Subcutaneous adipose tissue (tissue), 4 donors: ENCODE data around the gene TENT4A. TPM values are rescaled to one million over a fixed set of nuclear protein-coding genes. Genes with fewer than 3 reads are reported as not detected.

Experiments used
- total RNA-seq, 4 donors: library from RNA; depleted of rRNA; stranded (reverse); fragments of >200 nt; gene quantifications; one replicate each; pipeline ENCODE4 v1.1.0, GENCODE V29; 2016
- TF ChIP-seq, protein P1 (sequence below): fragments of 450-650 bp; IDR thresholded peaks from one replicate; pipeline ENCODE4 v1.5.1; 2016; ENCODE audit warnings: low read depth, mild to moderate bottlenecking, control low read depth, antibody characterized with exemption, moderate library complexity

The TENT4A gene
- total RNA-seq, 4 donors from 2014 or later = 25.3 to 44.6 (median 29.4) TPM

DNA sequence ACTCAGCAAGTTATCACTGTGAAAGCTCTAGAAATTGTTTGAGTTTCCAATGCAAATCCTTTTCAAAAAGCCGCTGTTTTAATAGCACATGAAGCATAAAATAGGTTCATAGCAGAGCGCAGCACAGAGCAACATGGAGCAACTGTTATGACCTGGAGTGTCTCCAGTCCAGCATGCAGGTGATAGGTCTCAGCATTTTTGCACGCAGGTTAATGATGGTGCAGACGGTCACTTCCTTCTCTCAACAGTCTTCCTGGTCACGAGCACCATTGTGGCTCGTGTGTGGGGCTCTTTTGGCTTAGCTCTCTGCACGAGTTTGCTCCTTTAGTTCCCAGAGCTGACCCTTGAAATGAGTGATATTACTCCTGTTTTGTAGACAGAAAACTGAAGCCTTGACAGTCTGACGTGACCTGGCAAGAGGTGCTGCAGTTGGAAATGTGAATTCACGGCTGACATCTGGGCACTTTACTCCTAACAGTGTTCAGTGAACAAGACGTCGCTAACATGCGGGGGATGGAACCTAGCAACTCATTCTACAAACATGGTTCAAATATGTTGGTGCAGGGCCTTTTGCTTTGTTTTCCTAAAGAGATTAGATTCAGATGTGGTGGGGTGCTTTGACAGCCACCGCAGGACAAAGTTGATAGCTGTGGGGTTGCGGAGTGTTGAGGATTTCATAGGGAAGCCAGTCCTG is 10.0 kb downstream of the TENT4A start:
- TF ChIP-seq, protein P1, sequence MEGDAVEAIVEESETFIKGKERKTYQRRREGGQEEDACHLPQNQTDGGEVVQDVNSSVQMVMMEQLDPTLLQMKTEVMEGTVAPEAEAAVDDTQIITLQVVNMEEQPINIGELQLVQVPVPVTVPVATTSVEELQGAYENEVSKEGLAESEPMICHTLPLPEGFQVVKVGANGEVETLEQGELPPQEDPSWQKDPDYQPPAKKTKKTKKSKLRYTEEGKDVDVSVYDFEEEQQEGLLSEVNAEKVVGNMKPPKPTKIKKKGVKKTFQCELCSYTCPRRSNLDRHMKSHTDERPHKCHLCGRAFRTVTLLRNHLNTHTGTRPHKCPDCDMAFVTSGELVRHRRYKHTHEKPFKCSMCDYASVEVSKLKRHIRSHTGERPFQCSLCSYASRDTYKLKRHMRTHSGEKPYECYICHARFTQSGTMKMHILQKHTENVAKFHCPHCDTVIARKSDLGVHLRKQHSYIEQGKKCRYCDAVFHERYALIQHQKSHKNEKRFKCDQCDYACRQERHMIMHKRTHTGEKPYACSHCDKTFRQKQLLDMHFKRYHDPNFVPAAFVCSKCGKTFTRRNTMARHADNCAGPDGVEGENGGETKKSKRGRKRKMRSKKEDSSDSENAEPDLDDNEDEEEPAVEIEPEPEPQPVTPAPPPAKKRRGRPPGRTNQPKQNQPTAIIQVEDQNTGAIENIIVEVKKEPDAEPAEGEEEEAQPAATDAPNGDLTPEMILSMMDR = no peak

GRCh38 chr5:6723816-6724300 is 10.6 kb downstream of the TENT4A start:
- TF ChIP-seq, protein P1 = no peak

DNA sequence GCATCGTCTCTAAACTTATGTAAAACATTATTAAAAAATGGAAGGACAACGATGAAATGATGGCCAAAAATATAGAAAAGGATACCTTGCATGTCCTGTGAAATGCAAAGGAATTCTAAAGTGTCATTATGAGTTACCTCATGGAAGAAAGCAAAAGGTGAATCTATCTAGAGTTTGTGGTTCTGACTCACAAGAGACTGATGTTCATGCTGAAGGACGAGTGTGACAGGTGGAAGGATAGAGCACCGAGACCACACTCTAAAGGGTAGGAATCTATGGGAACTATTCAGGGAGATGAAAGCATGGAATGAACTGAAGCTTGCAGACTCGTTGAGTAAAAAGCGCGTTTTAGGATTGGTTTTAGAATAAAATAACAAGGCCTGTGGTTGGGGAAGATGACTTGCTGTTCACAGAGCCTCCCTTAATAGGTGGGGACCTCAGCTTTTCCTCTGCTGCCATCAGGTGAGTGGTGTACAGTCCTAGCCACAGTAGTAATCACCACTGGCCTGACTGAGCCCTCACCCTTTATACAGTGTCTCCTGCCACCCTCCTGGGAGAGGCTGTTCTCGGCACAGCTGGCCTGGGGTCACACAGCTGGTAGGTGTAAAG is 11.2 kb downstream of the TENT4A start:
- TF ChIP-seq, protein P1 = no peak

- TF ChIP-seq, protein P1 = no peak
Measured at GRCh38 chr5:6725421-6725820, 12.2 kb downstream of the TENT4A start.

DNA sequence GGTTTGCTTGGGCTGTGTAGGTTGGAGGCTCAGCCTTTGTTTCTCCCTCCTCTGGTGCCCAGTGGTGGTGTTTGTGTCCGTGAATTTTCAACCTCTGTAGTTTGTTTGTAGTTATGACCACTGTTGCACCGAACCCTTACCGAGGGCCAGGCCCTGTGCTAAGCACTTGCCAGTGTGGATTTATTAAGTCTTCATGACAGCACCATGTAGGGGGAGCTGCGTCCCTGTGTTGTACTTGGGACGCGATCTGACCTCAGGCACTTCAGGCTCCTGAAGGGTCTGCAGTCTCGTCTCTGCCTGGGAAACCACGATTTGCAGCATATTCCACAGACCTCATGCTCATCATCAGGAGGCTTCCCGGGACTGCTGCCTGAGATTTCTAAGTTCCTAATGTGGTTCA is 12.8 kb downstream of the TENT4A start:
- TF ChIP-seq, protein P1 = no peak

DNA sequence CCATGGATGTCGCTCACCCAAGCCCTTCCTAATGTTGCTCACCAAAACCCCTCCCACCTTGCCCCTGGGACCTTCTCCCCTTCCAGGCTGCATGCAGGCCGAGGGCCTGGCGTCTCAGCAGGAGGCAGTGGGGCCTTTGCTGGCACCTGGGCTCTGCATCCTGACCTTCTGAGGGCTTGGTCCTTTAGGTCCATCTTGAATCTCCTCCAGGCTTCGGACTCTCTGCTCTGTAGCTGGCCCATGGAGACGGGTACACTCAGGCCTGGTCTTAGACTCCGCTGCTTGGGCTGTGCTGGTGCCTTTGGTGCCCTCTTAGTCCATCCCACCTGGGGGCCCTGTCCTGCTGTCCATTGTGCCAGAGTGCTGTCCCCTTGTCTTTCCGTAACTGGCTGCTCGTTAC is 14.0 kb downstream of the TENT4A start:
- TF ChIP-seq, protein P1 = no peak

GRCh38 chr5:6728011-6728794 is 15.0 kb downstream of the TENT4A start:
- TF ChIP-seq, protein P1 = no peak
